ENCODE results near the gene VARS2. TPM values are rescaled to one million over a fixed set of nuclear protein-coding genes. Genes with fewer than 3 reads are reported as not detected.

The VARS2 gene
- total RNA-seq (2022; extraction: Qiagen RNA extraction): 11.3 to 16.0 TPM (median 14.6 TPM) in 5 replicates

GRCh38 chr6:30914076-30914853, at the start of gene VARS2:
Gene VARS2, plus strand, starts transcription at chr6:30914238. Its CDS starts 599 bp downstream, at chr6:30914837.

GRCh38 chr6:30883685-30884520, 30.1 kb upstream of the VARS2 start, which contains the start of gene DDR1:
Gene DDR1, plus strand, starts transcription at chr6:30884519. Its CDS starts 4,211 bp downstream, at chr6:30888730.

GRCh38 chr6:30907758-30908591, 6.1 kb upstream of the VARS2 start, which contains the start of gene GTF2H4:
Gene GTF2H4, plus strand, starts transcription at chr6:30908207.

GRCh38 chr6:30931969-30932645, 18.1 kb downstream of the VARS2 start, which contains the start of gene SFTA2:
Gene SFTA2, minus strand, starts transcription at chr6:30932170. Its CDS starts 74 bp downstream, at chr6:30932096.

GRCh38 chr6:30940361-30940986, 26.4 kb downstream of the VARS2 start, which contains the start of gene MUCL3:
Gene MUCL3, plus strand, starts transcription at chr6:30940973. Its CDS starts 27 bp downstream, at chr6:30941000.

Other genes with a start within 250 kb of the VARS2 start
- gene DHX16, start 241.2 kb upstream of the VARS2 start, total RNA-seq (2022; extraction: Qiagen RNA extraction): 25.2 to 30.4 TPM (median 27.0 TPM) in 5 replicates
- gene PPP1R18, start 227.6 kb upstream of the VARS2 start, total RNA-seq (2022; extraction: Qiagen RNA extraction): 41.4 to 47.5 TPM (median 44.5 TPM) in 5 replicates
- 23.1 to 27.4 TPM (median 25.9 TPM) in 5 replicates for gene NRM, start 223.3 kb upstream of the VARS2 start, total RNA-seq (2022; extraction: Qiagen RNA extraction)
- 14.9 to 21.3 TPM (median 16.4 TPM) in 5 replicates for gene MDC1, start 197.0 kb upstream of the VARS2 start, total RNA-seq (2022; extraction: Qiagen RNA extraction)
- 822 to 948 TPM (median 905 TPM) in 5 replicates for gene TUBB, start 193.9 kb upstream of the VARS2 start, total RNA-seq (2022; extraction: Qiagen RNA extraction)
- 84.0 to 102 TPM (median 90.7 TPM) in 5 replicates for gene FLOT1, start 171.6 kb upstream of the VARS2 start, total RNA-seq (2022; extraction: Qiagen RNA extraction)
- 48.0 to 79.6 TPM (median 72.7 TPM) in 5 replicates for gene IER3, start 169.7 kb upstream of the VARS2 start, total RNA-seq (2022; extraction: Qiagen RNA extraction)
- 51.1 to 64.4 TPM (median 58.1 TPM) in 5 replicates for gene DDR1, start 29.7 kb upstream of the VARS2 start, total RNA-seq (2022; extraction: Qiagen RNA extraction)
- 18.1 to 21.8 TPM (median 20.4 TPM) in 5 replicates for gene GTF2H4, start 6.0 kb upstream of the VARS2 start, total RNA-seq (2022; extraction: Qiagen RNA extraction)
- gene SFTA2, start 17.9 kb downstream of the VARS2 start, total RNA-seq (2022; extraction: Qiagen RNA extraction): 0.27 TPM in 1 of 5 replicates, not detected in the others
- gene MUCL3, start 26.7 kb downstream of the VARS2 start, total RNA-seq (2022; extraction: Qiagen RNA extraction): 0.08 to 0.20 TPM (median 0.12 TPM) in 5 replicates
- not detected in 5 replicates for gene MUC21, start 69.5 kb downstream of the VARS2 start, total RNA-seq (2022; extraction: Qiagen RNA extraction)
- gene MUC22, start 96.2 kb downstream of the VARS2 start, total RNA-seq (2022; extraction: Qiagen RNA extraction): 0.03 TPM in 1 of 5 replicates, not detected in the others
- not detected in 5 replicates for gene C6orf15, start 198.3 kb downstream of the VARS2 start, total RNA-seq (2022; extraction: Qiagen RNA extraction)
- 4.2 to 5.7 TPM (median 4.4 TPM) in 5 replicates for gene PSORS1C1, start 200.6 kb downstream of the VARS2 start, total RNA-seq (2022; extraction: Qiagen RNA extraction)
- 0.05 TPM in 1 of 5 replicates, not detected in the others for gene CDSN, start 206.2 kb downstream of the VARS2 start, total RNA-seq (2022; extraction: Qiagen RNA extraction)
- gene PSORS1C2, start 224.8 kb downstream of the VARS2 start, total RNA-seq (2022; extraction: Qiagen RNA extraction): not detected in 5 replicates
- 6.2 to 7.8 TPM (median 7.3 TPM) in 5 replicates for gene CCHCR1, start 243.6 kb downstream of the VARS2 start, total RNA-seq (2022; extraction: Qiagen RNA extraction)
- 13.4 to 15.6 TPM (median 14.8 TPM) in 5 replicates for gene TCF19, start 244.4 kb downstream of the VARS2 start, total RNA-seq (2022; extraction: Qiagen RNA extraction)

All from A549 treated with Mapracorat at 1 μM for 4 hours (cell line).